NCI-H2171 (cell line): ENCODE measurements around the gene VSTM4.

ENCODE experiments used
- DNase-seq: peaks from one replicate; lab custom pipeline; 2025; lab: John Stamatoyannopoulos, UW

Gene VSTM4

GRCh38 chr10:49141541-49142332, 26.4 kb upstream of the VSTM4 start:
- DNase-seq = no peak

- no peak for DNase-seq
These were observed 25.2 kb upstream of the VSTM4 start for GRCh38 chr10:49140304-49141177.

GRCh38 chr10:49139846-49140195, 24.5 kb upstream of the VSTM4 start:
- DNase-seq = no peak

GRCh38 chr10:49139028-49139845, 23.9 kb upstream of the VSTM4 start:
- DNase-seq = no peak

GRCh38 chr10:49138361-49138891, 23.1 kb upstream of the VSTM4 start:
- no peak for DNase-seq

GRCh38 chr10:49136525-49136924, 21.2 kb upstream of the VSTM4 start:
- DNase-seq = no peak

GRCh38 chr10:49135575-49136313, 20.4 kb upstream of the VSTM4 start:
- no peak for DNase-seq

- DNase-seq = no peak
These were observed 19.0 kb upstream of the VSTM4 start for GRCh38 chr10:49134327-49134726.

- no peak for DNase-seq
These were observed 18.5 kb upstream of the VSTM4 start, which contains the start of gene FAM170B for GRCh38 chr10:49133706-49134248. FAM170B (minus strand) TSS chr10:49134021; CDS start chr10:49133918, 103 bp downstream.

- DNase-seq = no peak
These were observed 17.0 kb upstream of the VSTM4 start for GRCh38 chr10:49132362-49132737.

GRCh38 chr10:49131507-49132361, 16.4 kb upstream of the VSTM4 start:
- no peak for DNase-seq

GRCh38 chr10:49129376-49129775, 14.1 kb upstream of the VSTM4 start:
- no peak for DNase-seq

GRCh38 chr10:49128854-49129253, 13.5 kb upstream of the VSTM4 start:
- DNase-seq = no peak

GRCh38 chr10:49123981-49124950, 8.9 kb upstream of the VSTM4 start:
- no peak for DNase-seq

- no peak for DNase-seq
These were observed 5.6 kb upstream of the VSTM4 start for GRCh38 chr10:49120911-49121310.

GRCh38 chr10:49119746-49120145, 4.4 kb upstream of the VSTM4 start:
- DNase-seq = no peak

GRCh38 chr10:49118430-49119074, 3.2 kb upstream of the VSTM4 start:
- DNase-seq = no peak

GRCh38 chr10:49117376-49118070, 2.2 kb upstream of the VSTM4 start:
- no peak for DNase-seq
